CD4-positive, alpha-beta memory T cell (primary cell): ENCODE data around the gene SMC3. TPM values are rescaled to one million over a fixed set of nuclear protein-coding genes. Genes with fewer than 3 reads are reported as not detected.
"Not testable (repeated sequence)": the region's sequence is repeated elsewhere in the genome, so short reads cannot be mapped to it uniquely, and the experiment has no call there.

Experiments
- CTCF ChIA-PET: fragments of 350-600 bp; sonication (Branson Sonifier 250); formaldehyde crosslinking; loops from one replicate; lab custom pipeline; 2021; ENCODE audit warnings: inconsistent platforms; ENCODE audit not compliant: partially characterized antibody; lab: Charles Lee
- POLR2A ChIA-PET: fragments of 350-600 bp; sonication (Branson Sonifier 250); formaldehyde crosslinking; loops from one replicate; lab custom pipeline; 2021; ENCODE audit not compliant: partially characterized antibody; lab: Charles Lee
- DNase-seq, 5 donors: peaks; one replicate each; pipeline versions ENCODE4 v3.0.0 to v3.0.0-alpha.2; 2020 to 2022; ENCODE audit warnings: mixed read lengths in 1 of 5
- H3K27ac ChIP-seq: one replicate; pipeline ENCODE4 v1.7.0; 2013; ENCODE audit warnings: low read depth, low read length
- H3K27me3 ChIP-seq: 2 replicates; pipeline ENCODE4 v1.7.0; 2013; ENCODE audit warnings: mild to moderate bottlenecking, low read length, moderate library complexity; ENCODE audit not compliant: insufficient read depth
- H3K36me3 ChIP-seq: 2 replicates; pipeline ENCODE4 v1.7.0; 2013; ENCODE audit warnings: mild to moderate bottlenecking, low read length, moderate library complexity; ENCODE audit not compliant: insufficient read depth
- H3K4me1 ChIP-seq: 2 replicates; pipeline ENCODE4 v1.7.0; 2013; ENCODE audit warnings: mild to moderate bottlenecking, low read length, moderate library complexity; ENCODE audit not compliant: insufficient read depth
- H3K4me3 ChIP-seq, 2 donors: one replicate each; pipeline ENCODE4 v1.7.0; 2013; ENCODE audit warnings: low read length in 2 of 2, mild to moderate bottlenecking in 1 of 2
- H3K9me3 ChIP-seq, 2 donors: one replicate each; pipeline ENCODE4 v1.7.0; 2013; ENCODE audit warnings: low read length in 2 of 2, control low read depth in 1 of 2; ENCODE audit not compliant: control insufficient read depth in 1 of 2
- H3K27ac Mint-ChIP-seq, 7 donors: one replicate each; pipeline ENCODE4 v1.8.0; 2020 to 2021; ENCODE audit warnings: mixed read lengths in 7 of 7, mild to moderate bottlenecking in 6 of 7, inconsistent platforms in 3 of 7, moderate library complexity in 3 of 7
- H3K27me3 Mint-ChIP-seq, 2 donors: one replicate each; pipeline ENCODE4 v1.8.0; 2020 to 2021; ENCODE audit warnings: mixed read lengths in 2 of 2
- H3K36me3 Mint-ChIP-seq, 2 donors: one replicate each; pipeline ENCODE4 v1.8.0; 2020 to 2021; ENCODE audit warnings: mixed read lengths in 2 of 2, inconsistent platforms in 1 of 2, mild to moderate bottlenecking in 1 of 2
- H3K4me1 Mint-ChIP-seq, 4 donors: one replicate each; pipeline ENCODE4 v1.8.0; 2020 to 2021; ENCODE audit warnings: mixed read lengths in 4 of 4, mild to moderate bottlenecking in 1 of 4
- H3K4me3 Mint-ChIP-seq, 8 donors: one replicate each; pipeline ENCODE4 v1.8.0; 2020 to 2021; ENCODE audit warnings: mixed read lengths in 8 of 8, mild to moderate bottlenecking in 7 of 8, moderate library complexity in 6 of 8, inconsistent platforms in 3 of 8
- H3K9me3 Mint-ChIP-seq, 8 donors: one replicate each; pipeline ENCODE4 v1.8.0; 2020 to 2021; ENCODE audit warnings: mixed read lengths in 8 of 8, mild to moderate bottlenecking in 5 of 8, inconsistent platforms in 3 of 8, moderate library complexity in 1 of 8
- intact Hi-C: fragments of 100-400 bp; cut with micrococcal nuclease; formaldehyde crosslinking; loops from one replicate; pipeline ENCODE4 v1.15.1; 2023
- polyA plus RNA-seq, 2 donors: library from polyadenylated mRNA; unstranded; fragments of 300-500 nt; fragmentation: Illumina TruSeq; gene quantifications; one replicate each; pipeline ENCODE4 v1.2.3, GENCODE V29; 2021
- total RNA-seq, 2 experiments: library from RNA; stranded (reverse); gene quantifications; one replicate each; pipeline ENCODE4 v1.2.3, GENCODE V29; 2021

Gene SMC3
- total and polyA plus RNA-seq, 4 experiments from 2014 or later = 43.8 to 96.1 (median 56.4) TPM

DNA sequence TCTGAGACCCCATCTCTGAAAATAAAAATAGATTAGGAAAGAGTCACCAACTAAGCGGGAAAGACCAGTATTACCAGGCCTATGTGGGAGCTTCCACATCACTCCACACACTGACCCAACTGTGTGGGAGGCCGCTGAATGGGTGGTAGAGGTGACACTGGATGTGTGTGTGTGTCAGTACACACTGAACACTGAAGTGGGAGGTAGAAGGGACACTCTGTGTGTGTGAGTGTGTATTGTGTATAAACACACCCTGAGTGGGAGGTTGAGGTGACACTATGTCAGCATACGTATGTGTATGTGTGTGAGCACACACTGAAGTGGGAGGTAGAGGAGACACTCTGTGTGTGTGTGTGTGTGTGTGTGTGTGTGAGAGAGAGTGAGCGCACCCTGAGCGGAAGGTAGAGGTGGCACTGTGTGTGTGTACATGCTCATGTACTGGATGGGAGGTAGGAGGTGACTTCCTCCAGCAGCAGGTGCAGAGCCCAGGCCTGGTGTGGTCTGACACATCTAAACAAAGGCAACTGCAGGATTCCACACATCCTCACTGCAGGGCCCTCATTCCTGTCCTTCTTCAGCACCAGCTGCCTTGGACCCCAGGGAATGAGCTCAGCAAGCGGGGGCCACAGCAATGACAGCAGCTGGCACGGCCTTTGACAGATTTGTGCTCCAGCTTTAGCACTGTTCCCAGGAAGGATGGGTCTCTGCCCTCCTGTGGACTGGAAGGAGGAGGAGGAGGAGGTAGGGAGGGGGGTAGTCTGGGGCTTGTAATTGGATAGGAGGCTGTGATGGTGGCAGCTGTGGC, 50.1 kb downstream of the SMC3 start:
- POLR2A ChIA-PET = no interaction called here
- intact Hi-C loops = loop anchor here (10.0 kb wide), 1 partner anchor 387 kb away; no protein-coding TSS in a partner anchor
- H3K36me3 Mint-ChIP-seq = no peaks in the 10 kb centered on the region

DNA sequence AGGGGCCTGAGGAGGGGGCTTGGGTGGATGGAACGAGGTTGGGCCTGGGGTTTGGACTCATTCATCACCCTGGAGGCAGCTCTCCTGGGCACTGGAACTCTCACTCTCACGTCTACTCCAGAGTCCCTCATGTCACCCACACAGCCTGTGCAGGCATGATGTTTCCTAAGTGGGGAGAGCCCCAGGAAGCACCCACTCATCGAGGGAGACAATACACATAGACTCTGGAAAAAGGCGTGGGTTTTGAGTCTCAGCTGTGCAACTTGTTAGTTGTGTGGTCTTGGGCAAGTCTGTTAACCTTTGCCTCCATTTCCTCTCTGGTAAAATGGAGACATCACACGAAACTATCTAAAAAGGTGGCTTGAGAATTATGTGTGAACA, 50.7 kb downstream of the SMC3 start:
- Histone ChIP-seq H3K9me3 (no peaks in the 10 kb centered on the region), H3K4me1 (peaks cover 13% of the 10 kb centered on the region), H3K27me3 (no peaks in the 10 kb centered on the region), H3K27ac (no peak overlapping the region), H3K4me3 (no peak overlapping the region), H3K36me3 (no peaks in the 10 kb centered on the region)
- CTCF ChIA-PET = interaction anchor here (2.5 kb wide), 1 partner anchor 10 kb away, joined by 9 read pairs; no protein-coding TSS in a partner anchor
- Mint-ChIP-seq H3K4me3 (no peak overlapping the region), H3K9me3 (peaks cover 0 to 5% (median 0%) of the 10 kb centered on the region in 8 donors), H3K36me3 (no peaks in the 10 kb centered on the region), H3K27ac (peak overlapping the region in 2 of 7 donors; percentile 71 to 85), H3K4me1 (peaks cover 6 to 10% (median 8%) of the 10 kb centered on the region in 4 donors), H3K27me3 (no peaks in the 10 kb centered on the region)
- POLR2A ChIA-PET = no interaction called here
- no peak for DNase-seq
- intact Hi-C loops = loop anchor here (10.0 kb wide), 1 partner anchor 387 kb away; no protein-coding TSS in a partner anchor

More for the DNA sequence above, 50.1 kb downstream of the SMC3 start:
- Histone ChIP-seq H3K4me3 (no peak overlapping the region), H3K27ac (no peak overlapping the region), H3K27me3 (no peaks in the 10 kb centered on the region), H3K36me3 (no peaks in the 10 kb centered on the region), H3K4me1 (peaks cover 13% of the 10 kb centered on the region), H3K9me3 (no peaks in the 10 kb centered on the region)
- Mint-ChIP-seq H3K27me3 (no peaks in the 10 kb centered on the region), H3K4me3 (peak overlapping the region in 3 of 8 donors; percentile 14 to 61 (median 18)), H3K27ac (peak overlapping the region in 4 of 7 donors; percentile 19 to 90 (median 76)), H3K4me1 (peaks cover 6 to 12% (median 8%) of the 10 kb centered on the region in 4 donors), H3K9me3 (peaks cover 0 to 5% (median 0%) of the 10 kb centered on the region in 8 donors)
- CTCF ChIA-PET = interaction anchor here (2.5 kb wide), 1 partner anchor 9 kb away, joined by 9 read pairs; no protein-coding TSS in a partner anchor
- peak in 2 of 5 donors; percentile 28 to 30 for DNase-seq

DNA sequence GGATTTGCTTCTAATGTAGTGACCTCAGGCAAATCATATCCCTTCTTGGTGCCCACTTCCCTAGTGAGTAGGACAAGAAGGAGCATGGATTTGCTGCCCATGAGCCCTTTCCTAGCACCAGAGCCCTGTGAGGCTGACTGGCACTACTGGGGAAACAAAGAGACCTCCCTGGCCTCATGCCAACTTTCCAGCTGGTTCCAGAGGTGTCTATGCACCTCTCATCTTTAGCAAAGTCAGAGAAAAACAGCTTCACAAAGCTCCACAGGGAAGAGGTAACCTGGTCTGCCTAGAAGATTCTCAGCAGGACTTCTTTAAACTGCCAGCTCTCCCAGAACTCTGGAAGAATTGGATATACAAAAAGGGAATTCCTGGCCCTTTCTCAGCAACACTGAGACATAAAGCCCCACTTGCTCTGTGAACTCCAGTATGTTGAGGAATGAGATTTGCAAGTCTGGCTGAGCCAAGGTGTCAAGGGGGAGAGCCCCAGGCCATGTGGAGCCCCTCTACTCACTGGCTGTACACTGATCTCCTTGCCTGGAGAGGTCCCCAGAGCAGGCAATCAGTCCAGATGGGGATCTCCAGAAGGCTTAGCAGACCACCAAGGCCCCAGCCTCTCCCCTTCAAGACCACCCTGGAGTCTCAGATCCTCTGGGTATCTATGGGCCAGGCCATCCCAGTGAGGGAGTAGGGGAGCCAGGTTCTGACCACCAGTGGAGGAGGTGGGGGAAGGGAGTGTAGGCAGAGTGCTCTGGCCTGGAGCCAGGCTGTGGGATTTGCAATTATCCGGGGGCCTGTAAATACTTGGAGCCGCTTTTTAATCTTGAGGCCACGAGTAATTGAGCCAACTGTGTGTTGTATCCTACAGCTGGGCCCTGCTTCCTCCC, 52.3 kb downstream of the SMC3 start:
- CTCF ChIA-PET = interaction anchor here (1.4 to 2.5 kb wide), 4 partner anchors 9 to 53 kb away, joined by 3 to 9 read pairs (median 8); no protein-coding TSS in a partner anchor
- no peaks in the 10 kb centered on the region for H3K36me3 Mint-ChIP-seq
- H3K9me3 ChIP-seq = no peaks in the 10 kb centered on the region
- no peak overlapping the region for H3K27ac ChIP-seq
- peaks cover 0 to 4% of the 10 kb centered on the region in 2 donors for H3K27me3 Mint-ChIP-seq
- intact Hi-C loops = loop anchor here (10.0 kb wide), 1 partner anchor 385 kb away; no protein-coding TSS in a partner anchor
- H3K4me3 ChIP-seq = no peak overlapping the region
- H3K27ac Mint-ChIP-seq = no peak overlapping the region
- no peak for DNase-seq
- H3K4me1 Mint-ChIP-seq = peaks cover 6 to 10% (median 8%) of the 10 kb centered on the region in 4 donors
- no peaks in the 10 kb centered on the region for H3K27me3 ChIP-seq
- H3K36me3 ChIP-seq = no peaks in the 10 kb centered on the region
- POLR2A ChIA-PET = no interaction called here
- peaks cover 0 to 5% (median 0%) of the 10 kb centered on the region in 8 donors for H3K9me3 Mint-ChIP-seq
- no peak overlapping the region for H3K4me3 Mint-ChIP-seq
- H3K4me1 ChIP-seq = peaks cover 13% of the 10 kb centered on the region

DNA sequence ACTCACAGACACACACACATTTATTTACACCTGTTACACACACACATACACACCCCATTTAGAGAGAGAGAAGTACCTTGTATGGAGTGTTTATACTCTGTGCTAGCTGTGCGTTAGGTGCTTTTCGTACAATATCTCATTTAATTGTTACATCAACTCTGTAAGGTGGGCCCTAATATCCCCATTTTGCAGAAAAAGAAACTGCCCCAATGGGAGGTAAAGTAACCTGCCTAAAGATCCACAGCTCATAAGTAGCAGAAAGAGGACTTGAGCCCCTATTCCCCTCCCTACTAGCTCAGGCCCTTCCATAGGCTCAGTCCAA, 52.9 kb downstream of the SMC3 start:
- Mint-ChIP-seq H3K4me3 (no peak overlapping the region), H3K9me3 (peaks cover 0 to 5% (median 0%) of the 10 kb centered on the region in 8 donors), H3K36me3 (no peaks in the 10 kb centered on the region), H3K27ac (peak overlapping the region in 1 of 7 donors; percentile 29), H3K4me1 (peaks cover 6 to 10% (median 8%) of the 10 kb centered on the region in 4 donors), H3K27me3 (peaks cover 0 to 5% of the 10 kb centered on the region in 2 donors)
- Histone ChIP-seq H3K4me1 (peaks cover 13% of the 10 kb centered on the region), H3K4me3 (no peak overlapping the region), H3K9me3 (no peaks in the 10 kb centered on the region), H3K36me3 (no peaks in the 10 kb centered on the region), H3K27me3 (no peaks in the 10 kb centered on the region), H3K27ac (no peak overlapping the region)
- intact Hi-C loops = no loop called here
- DNase-seq = no peak
- POLR2A ChIA-PET = no interaction called here
- CTCF ChIA-PET = interaction anchor here (1.4 to 2.4 kb wide), 3 partner anchors 10 to 52 kb away, joined by 3 to 8 read pairs (median 7); no protein-coding TSS in a partner anchor

DNA sequence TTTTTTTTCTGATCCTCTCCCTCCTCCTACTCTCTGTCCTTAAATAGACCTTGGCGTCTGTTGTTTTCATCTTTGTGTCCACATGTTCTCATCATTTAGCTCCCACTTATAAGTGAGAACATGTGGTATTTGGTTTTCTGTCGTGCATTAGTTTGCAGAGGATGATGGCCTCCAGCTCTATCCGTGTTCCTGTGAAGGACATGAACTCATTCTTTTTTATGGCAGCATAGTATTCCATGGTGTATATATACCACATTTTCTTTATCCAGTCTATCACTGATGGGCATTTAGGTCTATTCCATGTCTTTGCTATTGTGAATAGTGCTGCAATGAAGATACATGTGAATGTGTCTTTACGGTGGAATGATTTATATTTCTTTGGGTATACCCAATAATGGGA, 55.8 kb downstream of the SMC3 start:
- H3K27ac ChIP-seq, H3K9me3 Mint-ChIP-seq, H3K36me3 Mint-ChIP-seq, H3K4me1 Mint-ChIP-seq, DNase-seq, POLR2A ChIA-PET, H3K4me1 ChIP-seq, H3K9me3 ChIP-seq, H3K4me3 Mint-ChIP-seq, H3K27ac Mint-ChIP-seq, H3K27me3 Mint-ChIP-seq, H3K36me3 ChIP-seq, H3K4me3 ChIP-seq, H3K27me3 ChIP-seq, intact Hi-C loops: not testable (repeated sequence)
- CTCF ChIA-PET = interaction anchor here (0.6 to 2.6 kb wide), 3 partner anchors 12 to 65 kb away, joined by 3 to 12 read pairs (median 6); no protein-coding TSS in a partner anchor

DNA sequence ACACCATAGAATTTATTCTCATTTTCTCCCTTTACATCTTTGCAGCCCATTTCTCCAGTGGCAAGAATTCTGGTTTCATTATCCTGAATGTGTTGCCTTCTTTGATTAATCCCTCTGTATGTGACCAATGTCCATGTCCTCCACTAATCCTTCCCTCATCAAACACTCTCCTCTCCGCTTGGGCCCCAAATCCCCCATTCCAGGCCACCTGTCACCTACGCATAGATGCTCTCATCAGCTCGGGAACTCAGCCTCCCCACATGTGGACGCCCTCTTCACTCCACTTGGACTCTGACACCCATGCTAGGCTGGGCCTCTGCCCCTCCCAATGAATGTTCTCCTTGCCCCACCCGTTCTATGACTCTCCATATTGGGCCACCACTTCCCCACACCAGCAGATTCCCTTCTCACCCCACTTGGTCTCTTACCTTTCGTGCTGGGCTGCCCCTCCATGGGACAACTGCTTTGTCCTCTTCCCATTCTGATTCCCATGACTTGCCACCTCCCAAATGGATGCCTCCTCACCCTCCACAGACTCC, 57.9 kb downstream of the SMC3 start:
- Mint-ChIP-seq H3K27me3 (peaks cover 2 to 7% of the 10 kb centered on the region in 2 donors), H3K9me3 (peaks cover 0 to 12% (median 8%) of the 10 kb centered on the region in 8 donors), H3K4me1 (no peaks in the 10 kb centered on the region), H3K4me3 (no peak overlapping the region), H3K27ac (no peak overlapping the region), H3K36me3 (no peaks in the 10 kb centered on the region)
- ChIA-PET CTCF (no interaction called here), POLR2A (no interaction called here)
- DNase-seq = no peak
- no peaks in the 10 kb centered on the region for H3K9me3 ChIP-seq
- H3K27me3 ChIP-seq = no peaks in the 10 kb centered on the region
- no peaks in the 10 kb centered on the region for H3K36me3 ChIP-seq
- H3K4me3 ChIP-seq = no peak overlapping the region
- no peaks in the 10 kb centered on the region for H3K4me1 ChIP-seq
- intact Hi-C loops = no loop called here
- no peak overlapping the region for H3K27ac ChIP-seq
